KMS-11 (cell line): ENCODE measurements around the gene CHPF.

ENCODE experiments used
- H2AFZ ChIP-seq: fragments of 200-600 bp; sonication (generic); 2 replicates; pipeline ENCODE4 v1.6.1; 2016; ENCODE audit warnings: antibody characterized with exemption, mixed run types, low read depth
- H3K27ac ChIP-seq: fragments of 200-600 bp; sonication (generic); 2 replicates; pipeline ENCODE4 v1.6.1; 2016; ENCODE audit warnings: mild to moderate bottlenecking, mixed run types
- H3K27me3 ChIP-seq: fragments of 200-600 bp; sonication (generic); 2 replicates; pipeline ENCODE4 v1.6.1; 2017; ENCODE audit warnings: mild to moderate bottlenecking, low read depth, mixed run types, moderate library complexity; ENCODE audit not compliant: insufficient read depth
- H3K36me3 ChIP-seq: fragments of 200-600 bp; sonication (generic); 2 replicates; pipeline ENCODE4 v1.6.1; 2017; ENCODE audit warnings: mild to moderate bottlenecking, mixed run types; ENCODE audit not compliant: insufficient read depth
- H3K4me1 ChIP-seq: fragments of 200-600 bp; sonication (generic); 2 replicates; pipeline ENCODE4 v1.6.1; 2016; ENCODE audit warnings: mild to moderate bottlenecking, low read depth, mixed run types; ENCODE audit not compliant: poor library complexity, severe bottlenecking
- H3K4me2 ChIP-seq: fragments of 200-600 bp; sonication (generic); 2 replicates; pipeline ENCODE4 v1.7.0; 2016; ENCODE audit warnings: mild to moderate bottlenecking, mixed run types
- H3K4me3 ChIP-seq: fragments of 200-600 bp; sonication (generic); IDR thresholded peaks from 2 replicates; pipeline ENCODE4 v1.6.1; 2017; ENCODE audit warnings: low read depth, low read length, mixed read lengths; ENCODE audit not compliant: insufficient read depth
- H3K79me2 ChIP-seq: fragments of 200-600 bp; sonication (generic); 2 replicates; pipeline ENCODE4 v1.6.1; 2016; ENCODE audit warnings: low read depth, mixed run types; ENCODE audit not compliant: insufficient read depth
- H3K9ac ChIP-seq: fragments of 200-600 bp; sonication (generic); 2 replicates; pipeline ENCODE4 v1.6.1; 2016; ENCODE audit warnings: mild to moderate bottlenecking, mixed run types
- H4K20me1 ChIP-seq: fragments of 200-600 bp; sonication (generic); 2 replicates; pipeline ENCODE4 v1.6.1; 2016; ENCODE audit warnings: mild to moderate bottlenecking, mixed run types; ENCODE audit not compliant: insufficient read depth
- CTCF ChIP-seq: fragments of 200-600 bp; sonication (generic); conservative IDR thresholded peaks from 2 replicates; pipeline ENCODE4 v1.6.1; 2017; ENCODE audit warnings: low read depth, mild to moderate bottlenecking, antibody characterized with exemption, low read length, moderate library complexity, mixed read lengths

The CHPF gene

GRCh38 chr2:219511547-219512325 lies 31.9 kb downstream of the CHPF start:
- no peaks in the 10 kb centered on the region for H3K36me3 ChIP-seq
- no peak overlapping the region for H2AFZ ChIP-seq
- H3K79me2 ChIP-seq = no peaks in the 10 kb centered on the region
- H3K27me3 ChIP-seq = peaks cover 65% of the 10 kb centered on the region
- peaks cover 5% of the 10 kb centered on the region for H3K4me1 ChIP-seq
- H3K4me2 ChIP-seq = no peak overlapping the region
- no peak overlapping the region for H3K9ac ChIP-seq
- no peak overlapping the region for H3K4me3 ChIP-seq
- no peak for TF ChIP-seq CTCF
- no peaks in the 10 kb centered on the region for H4K20me1 ChIP-seq
- H3K27ac ChIP-seq = no peak overlapping the region

GRCh38 chr2:219510512-219511135 lies 33.0 kb downstream of the CHPF start:
- no peaks in the 10 kb centered on the region for H4K20me1 ChIP-seq
- no peak overlapping the region for H3K4me2 ChIP-seq
- no peak overlapping the region for H3K27ac ChIP-seq
- no peaks in the 10 kb centered on the region for H3K36me3 ChIP-seq
- H3K4me3 ChIP-seq = no peak overlapping the region
- no peak overlapping the region for H2AFZ ChIP-seq
- H3K79me2 ChIP-seq = no peaks in the 10 kb centered on the region
- TF ChIP-seq CTCF = no peak
- peaks cover 5% of the 10 kb centered on the region for H3K4me1 ChIP-seq
- H3K9ac ChIP-seq = no peak overlapping the region
- peaks cover 54% of the 10 kb centered on the region for H3K27me3 ChIP-seq

DNA sequence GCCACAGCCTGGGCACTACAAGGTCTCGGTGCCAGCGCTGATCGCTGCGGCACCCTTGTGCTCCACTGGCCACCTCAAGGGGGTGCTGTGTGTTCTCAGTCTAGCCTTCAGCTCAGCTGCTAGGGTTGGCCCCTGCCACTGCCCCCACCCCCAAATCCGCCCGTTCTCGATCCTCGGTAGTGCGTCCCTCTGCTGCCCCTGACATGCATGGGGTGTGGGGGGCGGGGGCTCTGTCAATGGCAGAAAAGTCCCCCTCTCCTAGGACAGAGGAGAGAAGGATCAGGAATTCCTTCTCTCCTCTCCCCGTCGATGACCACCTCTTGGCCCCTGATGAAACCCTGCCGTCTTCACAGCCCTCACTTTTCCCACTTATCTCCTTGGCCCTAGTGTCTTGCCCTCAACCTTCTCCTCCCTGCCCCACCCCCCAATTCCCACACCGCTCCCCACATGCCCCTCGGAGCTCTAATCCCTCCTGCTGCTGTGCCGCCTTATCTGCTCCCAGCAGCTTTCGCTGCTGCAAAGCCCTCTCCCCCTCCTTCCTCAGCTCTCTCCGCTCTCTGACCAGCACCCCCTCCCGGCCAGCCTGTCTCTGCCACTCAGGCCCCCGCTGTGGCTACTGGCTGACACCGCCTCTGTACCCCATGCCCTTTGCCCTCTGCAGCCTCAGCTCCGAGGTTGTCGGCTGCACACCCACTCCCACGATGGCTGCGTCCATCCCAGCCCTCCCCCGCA lies 33.7 kb downstream of the CHPF start:
- Histone ChIP-seq H3K4me2 (no peak overlapping the region; the same call in 1 of the 2 replicates), H2AFZ (no peak overlapping the region), H3K27ac (no peak overlapping the region), H3K27me3 (peaks cover 49% of the 10 kb centered on the region), H4K20me1 (no peaks in the 10 kb centered on the region), H3K4me3 (no peak overlapping the region), H3K36me3 (no peaks in the 10 kb centered on the region), H3K9ac (no peak overlapping the region), H3K79me2 (no peaks in the 10 kb centered on the region), H3K4me1 (peaks cover 5% of the 10 kb centered on the region)
- peak; percentile 54; the same call in 1 of the 2 replicates for TF ChIP-seq CTCF

DNA sequence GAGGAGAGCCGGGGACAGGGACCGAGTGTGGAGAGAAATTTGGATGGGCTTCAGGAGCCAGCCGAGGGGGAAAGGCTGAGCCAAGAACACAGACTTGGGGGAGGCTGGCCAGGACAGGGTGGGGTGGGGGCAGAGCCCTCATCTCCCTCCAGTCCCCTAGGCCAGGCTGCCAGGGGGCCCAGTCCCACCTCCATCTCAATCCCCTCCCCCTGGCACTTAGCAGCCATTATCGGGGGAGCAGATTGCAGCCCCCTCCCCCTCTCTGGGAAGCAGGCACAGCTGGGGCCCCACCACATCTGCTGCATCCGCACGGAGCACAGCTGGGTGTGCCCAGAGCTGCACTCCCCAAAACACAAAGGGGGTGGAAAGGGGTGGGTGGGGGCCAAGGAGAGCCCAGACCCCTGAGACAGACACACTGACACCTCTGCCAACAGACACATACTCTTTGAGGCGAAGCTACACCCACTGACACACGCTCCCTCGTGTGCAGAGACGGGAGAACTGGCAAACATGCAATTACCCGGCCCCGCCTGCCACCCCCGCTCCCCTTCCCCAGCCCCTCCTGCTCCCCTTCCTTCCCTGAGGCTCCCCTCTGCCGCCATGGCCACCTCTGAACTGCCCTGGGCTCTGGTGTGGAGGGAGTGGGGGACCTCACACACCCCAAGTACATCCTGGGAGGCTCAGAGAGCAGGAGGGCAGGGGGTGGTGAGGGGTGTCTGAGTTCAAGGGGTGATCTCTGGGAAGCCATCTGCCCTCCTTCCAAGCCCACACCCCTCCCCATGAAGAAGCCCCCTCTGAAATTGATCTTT lies 34.4 kb downstream of the CHPF start:
- no peak overlapping the region for H3K9ac ChIP-seq
- no peak overlapping the region for H3K27ac ChIP-seq
- no peak overlapping the region; the same call in 1 of the 2 replicates for H3K4me2 ChIP-seq
- no peaks in the 10 kb centered on the region for H4K20me1 ChIP-seq
- peaks cover 43% of the 10 kb centered on the region for H3K27me3 ChIP-seq
- no peak overlapping the region for H3K4me3 ChIP-seq
- no peaks in the 10 kb centered on the region for H3K36me3 ChIP-seq
- TF ChIP-seq CTCF = no peak
- no peaks in the 10 kb centered on the region for H3K79me2 ChIP-seq
- H3K4me1 ChIP-seq = peaks cover 5% of the 10 kb centered on the region
- no peak overlapping the region for H2AFZ ChIP-seq
